Dendritic cell treated with granulocyte-macrophage colony-stimulating factor and Interleukin-4, amounts not matched to agents 40 ng/mL and 50 ng/mL, for 4 days (primary cell): ENCODE data around the gene GOLGA6C.
"Not testable (repeated sequence)": the region's sequence is repeated elsewhere in the genome, so short reads cannot be mapped to it uniquely, and the experiment has no call there.

Experiments
- H3K27ac Mint-ChIP-seq: one replicate; pipeline ENCODE4 v1.8.0; 2022; ENCODE audit warnings: mild to moderate bottlenecking, mixed read lengths
- H3K27me3 Mint-ChIP-seq: one replicate; pipeline ENCODE4 v1.8.0; 2022; ENCODE audit warnings: mild to moderate bottlenecking, mixed read lengths
- H3K36me3 Mint-ChIP-seq: one replicate; pipeline ENCODE4 v1.8.0; 2022; ENCODE audit warnings: low read depth, mixed read lengths
- H3K4me1 Mint-ChIP-seq: one replicate; pipeline ENCODE4 v1.8.0; 2022; ENCODE audit warnings: low read depth, mixed read lengths
- H3K4me3 Mint-ChIP-seq: one replicate; pipeline ENCODE4 v1.8.0; 2022; ENCODE audit warnings: mild to moderate bottlenecking, moderate library complexity, mixed read lengths
- H3K9me3 Mint-ChIP-seq: one replicate; pipeline ENCODE4 v1.8.0; 2022; ENCODE audit warnings: mixed read lengths
- intact Hi-C: fragments of 100-400 bp; cut with micrococcal nuclease; formaldehyde crosslinking; loops from one replicate; pipeline ENCODE4 v1.15.0; 2022

GOLGA6C gene

GRCh38 chr15:75217574-75217973 is 40.6 kb upstream of the GOLGA6C start:
- H3K9me3 Mint-ChIP-seq, H3K27me3 Mint-ChIP-seq, H3K27ac Mint-ChIP-seq, intact Hi-C loops, H3K4me3 Mint-ChIP-seq: not testable (repeated sequence)
- Mint-ChIP-seq H3K36me3 (peaks cover 56% of the 10 kb centered on the region), H3K4me1 (peaks cover 56% of the 10 kb centered on the region)

- intact Hi-C loops, H3K9me3 Mint-ChIP-seq, H3K4me3 Mint-ChIP-seq: not testable (repeated sequence)
- peaks cover 38% of the 10 kb centered on the region for H3K4me1 Mint-ChIP-seq
- peak overlapping the region; percentile 21 for H3K27ac Mint-ChIP-seq
- H3K27me3 Mint-ChIP-seq, result peaks cover 14% of the 10 kb centered on the region
- peaks cover 37% of the 10 kb centered on the region for H3K36me3 Mint-ChIP-seq
These were observed 38.6 kb upstream of the GOLGA6C start for GRCh38 chr15:75219507-75219929.

- Mint-ChIP-seq H3K4me1 (peaks cover 14% of the 10 kb centered on the region), H3K36me3 (peaks cover 11% of the 10 kb centered on the region), H3K4me3 (no peak overlapping the region), H3K27me3 (peaks cover 45% of the 10 kb centered on the region), H3K9me3 (no peaks in the 10 kb centered on the region), H3K27ac (no peak overlapping the region)
- intact Hi-C loops, result no loop called here
These were observed 34.4 kb upstream of the GOLGA6C start for GRCh38 chr15:75223688-75224087.

- Mint-ChIP-seq H3K9me3 (no peaks in the 10 kb centered on the region), H3K4me3 (no peak overlapping the region), H3K4me1 (peaks cover 8% of the 10 kb centered on the region), H3K27me3 (peaks cover 45% of the 10 kb centered on the region), H3K27ac (no peak overlapping the region), H3K36me3 (peaks cover 11% of the 10 kb centered on the region)
- intact Hi-C loops, result no loop called here
These were observed 33.9 kb upstream of the GOLGA6C start for GRCh38 chr15:75224281-75224680.

GRCh38 chr15:75225102-75225836 is 32.9 kb upstream of the GOLGA6C start:
- H3K27ac Mint-ChIP-seq, H3K36me3 Mint-ChIP-seq, H3K9me3 Mint-ChIP-seq, H3K4me3 Mint-ChIP-seq, intact Hi-C loops, H3K4me1 Mint-ChIP-seq: not testable (repeated sequence)
- peaks cover 52% of the 10 kb centered on the region for H3K27me3 Mint-ChIP-seq

- intact Hi-C loops, result no loop called here
- H3K4me1 Mint-ChIP-seq, result no peaks in the 10 kb centered on the region
- no peak overlapping the region for H3K27ac Mint-ChIP-seq
- no peaks in the 10 kb centered on the region for H3K36me3 Mint-ChIP-seq
- H3K27me3 Mint-ChIP-seq, result peaks cover 52% of the 10 kb centered on the region
- no peaks in the 10 kb centered on the region for H3K9me3 Mint-ChIP-seq
- no peak overlapping the region for H3K4me3 Mint-ChIP-seq
These were observed 32.0 kb upstream of the GOLGA6C start for GRCh38 chr15:75225951-75226732.

GRCh38 chr15:75227112-75227511 is 31.0 kb upstream of the GOLGA6C start:
- H3K36me3 Mint-ChIP-seq, H3K4me1 Mint-ChIP-seq, H3K4me3 Mint-ChIP-seq, H3K27ac Mint-ChIP-seq, intact Hi-C loops, H3K9me3 Mint-ChIP-seq: not testable (repeated sequence)
- H3K27me3 Mint-ChIP-seq, result peaks cover 61% of the 10 kb centered on the region

- Mint-ChIP-seq H3K36me3 (no peaks in the 10 kb centered on the region), H3K4me3 (no peak overlapping the region), H3K9me3 (no peaks in the 10 kb centered on the region), H3K27ac (no peak overlapping the region), H3K27me3 (peaks cover 64% of the 10 kb centered on the region), H3K4me1 (no peaks in the 10 kb centered on the region)
- intact Hi-C loops, result no loop called here
These were observed 30.4 kb upstream of the GOLGA6C start for GRCh38 chr15:75227663-75228280.

- no peaks in the 10 kb centered on the region for H3K9me3 Mint-ChIP-seq
- intact Hi-C loops, result no loop called here
- no peak overlapping the region for H3K27ac Mint-ChIP-seq
- peaks cover 65% of the 10 kb centered on the region for H3K27me3 Mint-ChIP-seq
- no peak overlapping the region for H3K4me3 Mint-ChIP-seq
- H3K36me3 Mint-ChIP-seq, result no peaks in the 10 kb centered on the region
- H3K4me1 Mint-ChIP-seq, result no peaks in the 10 kb centered on the region
These were observed 29.3 kb upstream of the GOLGA6C start for GRCh38 chr15:75228787-75229186.

- Mint-ChIP-seq H3K4me1 (no peaks in the 10 kb centered on the region), H3K27me3 (peaks cover 63% of the 10 kb centered on the region), H3K9me3 (no peaks in the 10 kb centered on the region), H3K27ac (no peak overlapping the region), H3K4me3 (no peak overlapping the region), H3K36me3 (no peaks in the 10 kb centered on the region)
- intact Hi-C loops, result no loop called here
These were observed 28.7 kb upstream of the GOLGA6C start for GRCh38 chr15:75229191-75230015.

GRCh38 chr15:75230016-75230343 is 28.2 kb upstream of the GOLGA6C start:
- peaks cover 59% of the 10 kb centered on the region for H3K27me3 Mint-ChIP-seq
- no peak overlapping the region for H3K27ac Mint-ChIP-seq
- intact Hi-C loops, result no loop called here
- no peaks in the 10 kb centered on the region for H3K36me3 Mint-ChIP-seq
- H3K4me3 Mint-ChIP-seq, result no peak overlapping the region
- no peaks in the 10 kb centered on the region for H3K9me3 Mint-ChIP-seq
- H3K4me1 Mint-ChIP-seq, result no peaks in the 10 kb centered on the region

GRCh38 chr15:75230551-75231371 is 27.4 kb upstream of the GOLGA6C start:
- Mint-ChIP-seq H3K27me3 (peaks cover 59% of the 10 kb centered on the region), H3K9me3 (no peaks in the 10 kb centered on the region), H3K27ac (no peak overlapping the region), H3K36me3 (no peaks in the 10 kb centered on the region), H3K4me1 (no peaks in the 10 kb centered on the region), H3K4me3 (no peak overlapping the region)
- intact Hi-C loops, result no loop called here

GRCh38 chr15:75231836-75232235 is 26.3 kb upstream of the GOLGA6C start:
- H3K27me3 Mint-ChIP-seq, result peaks cover 48% of the 10 kb centered on the region
- intact Hi-C loops, result no loop called here
- no peak overlapping the region for H3K4me3 Mint-ChIP-seq
- no peaks in the 10 kb centered on the region for H3K4me1 Mint-ChIP-seq
- H3K36me3 Mint-ChIP-seq, result no peaks in the 10 kb centered on the region
- H3K27ac Mint-ChIP-seq, result no peak overlapping the region
- H3K9me3 Mint-ChIP-seq, result no peaks in the 10 kb centered on the region
